ENCODE data around the gene CFAP52. TPM values are rescaled to one million over a fixed set of nuclear protein-coding genes. Genes with fewer than 3 reads are reported as not detected.
"Not testable (repeated sequence)": the region's sequence is repeated elsewhere in the genome, so short reads cannot be mapped to it uniquely, and the experiment has no call there.

Gene CFAP52
- total and polyA plus RNA-seq, 7 experiments from 2014 or later = not detected

GRCh38 chr17:9566739-9567138 is 9.7 kb upstream of the CFAP52 start:
- intact Hi-C loops (cut with micrococcal nuclease); CTCF ChIA-PET; H3K9me3 Mint-ChIP-seq; H3K4me1 ChIP-seq (ENCODE audit: control insufficient read depth in 2 of 2, insufficient read depth in 2 of 2, low read length in 2 of 2); DNase-seq; H3K27ac ChIP-seq (ENCODE audit: low read depth, low read length); H3K9me3 ChIP-seq (ENCODE audit: control insufficient read depth in 2 of 3, low read length in 3 of 3); H3K27me3 Mint-ChIP-seq; H3K4me3 ChIP-seq (ENCODE audit: low read length); POLR2A ChIA-PET; H3K27me3 ChIP-seq (ENCODE audit: control insufficient read depth in 2 of 2, insufficient read depth in 2 of 2, low read length in 2 of 2); ATAC-seq: not testable (repeated sequence)
- H3K36me3 ChIP-seq (ENCODE audit: control insufficient read depth in 2 of 3, insufficient read depth in 3 of 3, low read length in 3 of 3) = peaks cover 0 to 10% (median 0%) of the 10 kb centered on the region in 3 experiments
- Mint-ChIP-seq H3K36me3 (peaks cover 18 to 57% (median 30%) of the 10 kb centered on the region in 5 donors), H3K27ac (peak overlapping the region in 6 of 9 donors; percentile 3 to 71 (median 31)), H3K4me1 (peaks cover 24 to 50% (median 44%) of the 10 kb centered on the region in 7 donors), H3K4me3 (peak overlapping the region in 1 of 10 donors; percentile 12)

- ChIA-PET CTCF (no interaction called here), POLR2A (no interaction called here)
- no peak overlapping the region for H3K4me3 Mint-ChIP-seq
- DNase-seq (no peak), ATAC-seq (no peak)
- H3K27ac Mint-ChIP-seq = peak overlapping the region in 2 of 9 donors; percentile 15 to 76
- H3K4me1 Mint-ChIP-seq = peaks cover 24 to 48% (median 43%) of the 10 kb centered on the region in 7 donors
- no peaks in the 10 kb centered on the region for H3K27me3 ChIP-seq (ENCODE audit: control insufficient read depth in 2 of 2, insufficient read depth in 2 of 2, low read length in 2 of 2)
- intact Hi-C loops (cut with micrococcal nuclease) = no loop called here
- H3K36me3 Mint-ChIP-seq = peaks cover 18 to 50% (median 23%) of the 10 kb centered on the region in 5 donors
- H3K4me3 ChIP-seq (ENCODE audit: low read length) = no peak overlapping the region
- H3K36me3 ChIP-seq (ENCODE audit: control insufficient read depth in 2 of 3, insufficient read depth in 3 of 3, low read length in 3 of 3) = peaks cover 0 to 10% (median 0%) of the 10 kb centered on the region in 3 experiments
- H3K9me3 ChIP-seq (ENCODE audit: control insufficient read depth in 2 of 3, low read length in 3 of 3) = no peaks in the 10 kb centered on the region
- no peaks in the 10 kb centered on the region for H3K9me3 Mint-ChIP-seq
- H3K27ac ChIP-seq (ENCODE audit: low read depth, low read length) = no peak overlapping the region
- no peaks in the 10 kb centered on the region for H3K27me3 Mint-ChIP-seq
- H3K4me1 ChIP-seq (ENCODE audit: control insufficient read depth in 2 of 2, insufficient read depth in 2 of 2, low read length in 2 of 2) = peaks cover 0 to 9% of the 10 kb centered on the region in 2 donors
Measured at GRCh38 chr17:9568004-9568403, 8.4 kb upstream of the CFAP52 start.

DNA sequence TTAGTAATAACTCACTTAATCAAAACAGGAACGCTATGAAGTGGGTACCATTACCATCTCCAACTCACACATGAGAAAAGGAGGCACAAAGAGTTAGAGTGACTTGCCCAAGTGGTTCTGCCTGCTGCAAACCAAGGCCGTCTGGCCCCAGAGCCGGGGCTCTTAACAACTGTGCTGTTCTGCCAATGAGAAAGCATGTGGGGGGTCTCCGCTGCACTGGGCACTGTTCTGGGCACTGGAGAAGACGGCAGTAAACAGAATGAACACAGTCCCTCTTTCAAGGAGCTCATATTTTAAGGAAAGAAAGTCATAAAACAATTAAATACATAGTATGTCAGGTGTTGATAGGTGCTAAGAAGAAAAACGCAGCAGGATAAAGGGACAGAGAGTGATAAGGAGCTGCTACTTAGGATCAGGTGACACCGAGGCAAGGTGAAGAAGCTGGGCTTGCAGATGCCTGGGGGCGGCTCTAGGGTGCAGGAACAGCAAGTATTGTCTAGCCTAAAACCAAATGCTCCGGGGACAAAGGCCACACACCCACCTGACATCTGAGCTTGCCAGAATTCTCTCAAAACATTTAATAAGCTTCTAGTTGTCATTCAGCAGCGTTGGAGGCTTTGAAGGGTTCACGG is 7.4 kb upstream of the CFAP52 start:
- no peak overlapping the region for H3K4me3 Mint-ChIP-seq
- peaks cover 0 to 10% (median 0%) of the 10 kb centered on the region in 3 experiments for H3K36me3 ChIP-seq (ENCODE audit: control insufficient read depth in 2 of 3, insufficient read depth in 3 of 3, low read length in 3 of 3)
- ChIA-PET POLR2A (interaction anchor here (1.0 kb wide), 1 partner anchor 54 kb away, joined by 3 read pairs; no protein-coding TSS in a partner anchor), CTCF (no interaction called here)
- no peaks in the 10 kb centered on the region for H3K27me3 ChIP-seq (ENCODE audit: control insufficient read depth in 2 of 2, insufficient read depth in 2 of 2, low read length in 2 of 2)
- no peaks in the 10 kb centered on the region for H3K9me3 ChIP-seq (ENCODE audit: control insufficient read depth in 2 of 3, low read length in 3 of 3)
- ATAC-seq = no peak
- H3K27ac ChIP-seq (ENCODE audit: low read depth, low read length) = no peak overlapping the region
- H3K9me3 Mint-ChIP-seq = no peaks in the 10 kb centered on the region
- peaks cover 14 to 41% (median 19%) of the 10 kb centered on the region in 5 donors for H3K36me3 Mint-ChIP-seq
- no peak overlapping the region for H3K4me3 ChIP-seq (ENCODE audit: low read length)
- intact Hi-C loops (cut with micrococcal nuclease) = no loop called here
- DNase-seq = no peak
- no peaks in the 10 kb centered on the region for H3K27me3 Mint-ChIP-seq
- H3K27ac Mint-ChIP-seq = peak overlapping the region in 4 of 9 donors; percentile 3 to 48 (median 33)
- peaks cover 0 to 9% of the 10 kb centered on the region in 2 donors for H3K4me1 ChIP-seq (ENCODE audit: control insufficient read depth in 2 of 2, insufficient read depth in 2 of 2, low read length in 2 of 2)
- peaks cover 25 to 49% (median 43%) of the 10 kb centered on the region in 7 donors for H3K4me1 Mint-ChIP-seq

- H3K27ac ChIP-seq (ENCODE audit: low read depth, low read length) = no peak overlapping the region
- intact Hi-C loops (cut with micrococcal nuclease) = loop anchor here in 1 of 2 donors (10.0 kb wide), 1 partner anchor 84 kb away; no protein-coding TSS in a partner anchor
- no peaks in the 10 kb centered on the region for H3K9me3 ChIP-seq (ENCODE audit: control insufficient read depth in 2 of 3, low read length in 3 of 3)
- H3K4me1 ChIP-seq (ENCODE audit: control insufficient read depth in 2 of 2, insufficient read depth in 2 of 2, low read length in 2 of 2) = peaks cover 1 to 7% of the 10 kb centered on the region in 2 donors
- Mint-ChIP-seq H3K27me3 (no peaks in the 10 kb centered on the region), H3K27ac (peak overlapping the region in 3 of 9 donors; percentile 0 to 46 (median 7)), H3K36me3 (peaks cover 5 to 27% (median 10%) of the 10 kb centered on the region in 5 donors), H3K9me3 (no peaks in the 10 kb centered on the region), H3K4me3 (no peak overlapping the region), H3K4me1 (peaks cover 15 to 39% (median 32%) of the 10 kb centered on the region in 7 donors)
- DNase-seq (no peak), ATAC-seq (no peak)
- H3K27me3 ChIP-seq (ENCODE audit: control insufficient read depth in 2 of 2, insufficient read depth in 2 of 2, low read length in 2 of 2) = no peaks in the 10 kb centered on the region
- ChIA-PET CTCF (no interaction called here), POLR2A (no interaction called here)
- no peak overlapping the region for H3K4me3 ChIP-seq (ENCODE audit: low read length)
- H3K36me3 ChIP-seq (ENCODE audit: control insufficient read depth in 2 of 3, insufficient read depth in 3 of 3, low read length in 3 of 3) = peaks cover 0 to 16% (median 0%) of the 10 kb centered on the region in 3 experiments
Measured at GRCh38 chr17:9571201-9571600, 5.2 kb upstream of the CFAP52 start.

DNA sequence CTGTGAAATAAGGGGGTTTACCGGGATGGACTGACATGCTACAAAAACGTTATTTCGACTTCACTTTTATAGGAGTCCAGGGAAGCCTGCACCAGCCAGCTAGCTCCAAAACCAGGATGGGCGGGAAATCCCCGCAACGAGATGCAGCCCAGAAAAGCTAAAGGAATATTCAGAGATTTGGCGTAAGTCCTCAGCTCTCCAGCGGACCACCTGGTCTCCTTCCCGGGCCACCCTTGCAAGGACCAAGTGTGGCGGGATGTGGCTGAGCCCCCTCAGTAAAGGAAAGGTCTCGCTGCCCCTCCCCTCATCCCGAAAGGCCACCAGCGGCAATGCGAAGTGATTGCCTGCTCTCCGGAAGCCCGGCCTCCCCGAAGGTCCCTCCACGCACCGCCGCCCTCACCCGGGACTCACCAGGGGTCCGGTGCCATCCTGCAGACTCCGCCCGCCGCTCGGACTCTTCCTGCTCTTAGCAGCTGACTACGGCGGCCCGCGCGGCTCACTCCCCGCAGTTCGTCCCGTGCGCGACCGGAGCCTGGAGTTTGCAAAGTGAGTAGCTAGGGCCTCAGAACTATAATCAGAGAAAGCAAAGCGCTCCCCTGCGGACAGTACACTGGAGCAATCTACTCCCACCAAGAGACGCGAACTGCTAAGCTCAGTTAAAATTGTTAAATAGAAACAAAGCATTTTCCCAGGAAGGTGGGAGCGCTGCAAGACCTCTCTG is 901 bp upstream of the CFAP52 start, which contains the start of gene STX8:
STX8 (minus strand) TSS at position 440 of the 721 bp plus-strand sequence; CDS start at position 428, 12 bp downstream.
- CTCF ChIA-PET = interaction anchor here (0.8 kb wide), 1 partner anchor 10 kb away, joined by 3 read pairs; no protein-coding TSS in a partner anchor

GRCh38 chr17:9577373-9577709 is 899 bp downstream of the CFAP52 start:
- ChIA-PET POLR2A (no interaction called here), CTCF (interaction anchor here (1.0 kb wide), 1 partner anchor 9 kb away, joined by 3 read pairs; no protein-coding TSS in a partner anchor)
- no peaks in the 10 kb centered on the region for H3K9me3 ChIP-seq (ENCODE audit: control insufficient read depth in 2 of 3, low read length in 3 of 3)
- H3K4me3 ChIP-seq (ENCODE audit: low read length) = peak overlapping the region; percentile 89
- no peak overlapping the region for H3K27ac ChIP-seq (ENCODE audit: low read depth, low read length)
- Mint-ChIP-seq H3K27ac (peak overlapping the region in 2 of 9 donors; percentile 6 to 18), H3K9me3 (no peaks in the 10 kb centered on the region), H3K27me3 (peaks cover 0 to 3% (median 0%) of the 10 kb centered on the region in 5 donors), H3K4me3 (peak overlapping the region; percentile 32 to 99 (median 98)), H3K4me1 (peaks cover 17 to 33% (median 30%) of the 10 kb centered on the region in 7 donors), H3K36me3 (no peaks in the 10 kb centered on the region)
- DNase-seq (no peak), ATAC-seq (no peak)
- peaks cover 0 to 6% (median 0%) of the 10 kb centered on the region in 3 experiments for H3K36me3 ChIP-seq (ENCODE audit: control insufficient read depth in 2 of 3, insufficient read depth in 3 of 3, low read length in 3 of 3)
- peaks cover 0 to 10% of the 10 kb centered on the region in 2 donors for H3K4me1 ChIP-seq (ENCODE audit: control insufficient read depth in 2 of 2, insufficient read depth in 2 of 2, low read length in 2 of 2)
- intact Hi-C loops (cut with micrococcal nuclease) = loop anchor here (5.0 to 10.0 kb wide), 2 partner anchors 77 to 1120 kb away; partner anchors contain the start of genes ADPRM (in 1 of the 2) and SCO1 (in 1 of the 2)
- H3K27me3 ChIP-seq (ENCODE audit: control insufficient read depth in 2 of 2, insufficient read depth in 2 of 2, low read length in 2 of 2) = no peaks in the 10 kb centered on the region

More for the DNA sequence above, 901 bp upstream of the CFAP52 start, which contains the start of gene STX8:
- Mint-ChIP-seq H3K27ac (peak within 1 kb of the TSS; percentile 82 to 94 (median 92)), H3K36me3 (peaks cover 0 to 4% (median 0%) of the 10 kb centered on the region in 5 donors), H3K9me3 (no peaks in the 10 kb centered on the region), H3K4me1 (peaks cover 18 to 36% (median 33%) of the 10 kb centered on the region in 7 donors), H3K27me3 (no peaks in the 10 kb centered on the region), H3K4me3 (peak within 1 kb of the TSS; percentile 97 to 100 (median 99))
- Histone ChIP-seq H3K36me3 (ENCODE audit: control insufficient read depth in 2 of 3, insufficient read depth in 3 of 3, low read length in 3 of 3) (peaks cover 0 to 6% (median 0%) of the 10 kb centered on the region in 3 experiments), H3K9me3 (ENCODE audit: control insufficient read depth in 2 of 3, low read length in 3 of 3) (no peaks in the 10 kb centered on the region), H3K27ac (ENCODE audit: low read depth, low read length) (peak within 1 kb of the TSS; percentile 67), H3K27me3 (ENCODE audit: control insufficient read depth in 2 of 2, insufficient read depth in 2 of 2, low read length in 2 of 2) (no peaks in the 10 kb centered on the region), H3K4me1 (ENCODE audit: control insufficient read depth in 2 of 2, insufficient read depth in 2 of 2, low read length in 2 of 2) (peaks cover 0 to 10% of the 10 kb centered on the region in 2 donors), H3K4me3 (ENCODE audit: low read length) (peak within 1 kb of the TSS; percentile 89)
- peak; percentile 56 to 84 (median 68) for DNase-seq
- peak; percentile 85 for ATAC-seq
- POLR2A ChIA-PET = interaction anchor here (0.5 kb wide), 1 partner anchor 37 kb away, joined by 3 read pairs; no protein-coding TSS in a partner anchor
- intact Hi-C loops (cut with micrococcal nuclease) = loop anchor here (5.0 to 10.0 kb wide), 2 partner anchors 79 to 1122 kb away; partner anchors contain the start of genes ADPRM (in 1 of the 2) and SCO1 (in 1 of the 2)
